Common myeloid progenitor, CD34-positive (primary cell): ENCODE measurements around the gene SLC15A1.
A peak's percentile ranks its signal among the peaks of the same experiment; 100 is the strongest.
"Not testable (repeated sequence)": the region's sequence is repeated elsewhere in the genome, so short reads cannot be mapped to it uniquely, and the experiment has no call there.

ENCODE experiments used
- CTCF ChIA-PET: fragments of 350-600 bp; sonication (Branson Sonifier 250); formaldehyde crosslinking; loops from one replicate; lab custom pipeline; 2021; ENCODE audit warnings: antibody characterized with exemption; lab: Charles Lee
- POLR2A ChIA-PET: fragments of 350-600 bp; sonication (Branson Sonifier 250); formaldehyde crosslinking; loops from one replicate; lab custom pipeline; 2021; ENCODE audit warnings: antibody characterized with exemption; lab: Charles Lee
- DNase-seq, 3 donors: peaks; one replicate each; pipeline versions ENCODE4 v3.0.0 to v3.0.0-alpha.2; 2013
- H3K27ac ChIP-seq, 2 experiments: 1 replicate in 1 of 2; 2 replicates in 1 of 2; pipeline ENCODE4 v1.7.0; 2013; ENCODE audit warnings: inconsistent platforms in 2 of 2, low read length in 2 of 2, mild to moderate bottlenecking in 2 of 2, low read depth in 1 of 2, moderate library complexity in 1 of 2; ENCODE audit not compliant: severe bottlenecking in 2 of 2, insufficient read depth in 1 of 2, poor library complexity in 1 of 2
- H3K27me3 ChIP-seq, 5 experiments: replicated peaks in 2 of 5; 1 replicate in 3 of 5; 2 replicates in 2 of 5; pipeline versions ENCODE4 v1.6.1 to v1.7.0; 2013; ENCODE audit warnings: low read length in 4 of 5, mild to moderate bottlenecking in 2 of 5, moderate library complexity in 2 of 5, inconsistent platforms in 1 of 5; ENCODE audit not compliant: insufficient read depth in 5 of 5, control insufficient read depth in 4 of 5
- H3K36me3 ChIP-seq, 4 experiments: 1 replicate in 2 of 4; 2 replicates in 2 of 4; pipeline versions ENCODE4 v1.6.1 to v1.7.0; 2013; ENCODE audit warnings: low read length in 3 of 4, control low read depth in 1 of 4, mild to moderate bottlenecking in 1 of 4; ENCODE audit not compliant: control insufficient read depth in 4 of 4, insufficient read depth in 4 of 4
- H3K4me1 ChIP-seq, 4 experiments: 1 replicate in 3 of 4; 2 replicates in 1 of 4; pipeline versions ENCODE4 v1.6.1 to v1.7.1; 2013; ENCODE audit warnings: low read length in 3 of 4, mild to moderate bottlenecking in 3 of 4, control low read depth in 1 of 4, inconsistent platforms in 1 of 4, moderate library complexity in 1 of 4; ENCODE audit not compliant: control insufficient read depth in 4 of 4, insufficient read depth in 4 of 4; ENCODE audit errors: control extremely low read depth in 1 of 4
- H3K4me3 ChIP-seq, 7 experiments: 1 replicate in 4 of 7; 2 replicates in 3 of 7; pipeline versions ENCODE4 v1.5.1 to v1.7.0; 2013; ENCODE audit warnings: mild to moderate bottlenecking in 7 of 7, low read length in 6 of 7, moderate library complexity in 6 of 7, inconsistent platforms in 2 of 7, low read depth in 2 of 7, control low read depth in 1 of 7; ENCODE audit not compliant: insufficient read depth in 4 of 7, control insufficient read depth in 1 of 7; ENCODE audit errors: extremely low read depth in 1 of 7
- H3K9me3 ChIP-seq, 5 experiments: 1 replicate in 4 of 5; 2 replicates in 1 of 5; pipeline versions ENCODE4 v1.6.1 to v1.7.1; 2013; ENCODE audit warnings: low read length in 4 of 5, mild to moderate bottlenecking in 2 of 5, inconsistent platforms in 1 of 5, low read depth in 1 of 5, moderate library complexity in 1 of 5; ENCODE audit not compliant: control insufficient read depth in 4 of 5, insufficient read depth in 2 of 5; ENCODE audit errors: control extremely low read depth in 1 of 5
- WGBS: methylation state at CpG from one replicate; pipeline ENCODE4 v1.1.5; 2013; ENCODE audit not compliant: insufficient coverage; 5-methylcytosine and 5-hydroxymethylcytosine counted together

The SLC15A1 gene

GRCh38 chr13:98754468-98754867 is 2.0 kb upstream of the SLC15A1 start:
- WGBS: 89% methylated on average over 3 of the region's 4 CpGs
- H3K27ac ChIP-seq, H3K4me1 ChIP-seq, CTCF ChIA-PET, POLR2A ChIA-PET, H3K36me3 ChIP-seq, DNase-seq, H3K9me3 ChIP-seq, H3K4me3 ChIP-seq: not testable (repeated sequence)
- H3K27me3 ChIP-seq: peaks cover 6 to 50% (median 28%) of the 10 kb centered on the region in 5 experiments

DNA sequence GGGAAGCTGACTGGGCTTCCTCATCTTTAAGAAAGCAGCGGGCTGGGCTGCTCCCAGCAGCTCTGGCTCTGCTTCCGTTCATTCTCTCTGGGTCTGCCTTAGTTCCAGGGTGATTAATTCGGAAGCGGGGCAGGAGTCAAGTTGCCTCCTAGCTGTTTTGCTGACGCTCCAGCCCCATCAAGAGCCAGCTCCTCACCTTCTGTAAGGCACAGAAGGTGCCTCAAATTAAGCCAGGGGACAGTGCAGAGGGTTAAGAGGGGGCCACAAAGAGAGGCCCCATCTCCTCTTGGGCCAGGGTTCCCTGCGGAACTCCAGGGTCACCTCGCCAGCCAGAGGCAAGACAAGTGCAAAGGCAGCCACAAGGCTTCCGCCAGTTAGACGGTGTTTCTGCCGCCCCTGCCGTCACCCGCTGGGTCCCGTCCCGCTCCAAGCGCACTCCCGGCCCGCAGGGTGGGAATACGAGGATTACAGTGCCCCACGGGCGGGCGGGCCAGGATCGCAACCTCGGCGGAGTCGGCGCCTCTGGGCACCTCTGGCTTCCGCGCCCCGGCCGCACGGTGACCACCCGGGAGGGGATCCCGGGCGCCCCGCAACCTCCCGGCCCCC is 508 bp downstream of the SLC15A1 start:
- ChIA-PET POLR2A (interaction anchor here (0.6 kb wide), 1 partner anchor 893 kb away, joined by 3 read pairs; no protein-coding TSS in a partner anchor), CTCF (no interaction called here)
- Histone ChIP-seq H3K27me3 (peaks cover 8 to 61% (median 28%) of the 10 kb centered on the region in 5 experiments), H3K4me3 (peak overlapping the region in 4 of 7 experiments; percentile 24 to 52 (median 44)), H3K4me1 (peaks cover 0 to 9% (median 6%) of the 10 kb centered on the region in 4 experiments), H3K36me3 (no peaks in the 10 kb centered on the region), H3K27ac (no peak overlapping the region), H3K9me3 (peaks cover 0 to 10% (median 2%) of the 10 kb centered on the region in 5 experiments)
- WGBS: 2% methylated on average over 36 of the region's 36 CpGs
- DNase-seq: peak in 2 of 3 donors; percentile 13

- peaks cover 8 to 61% (median 28%) of the 10 kb centered on the region in 5 experiments for H3K27me3 ChIP-seq
- no peak overlapping the region for H3K27ac ChIP-seq
- 33% methylated on average over 6 of the region's 8 CpGs for WGBS
- no peaks in the 10 kb centered on the region for H3K36me3 ChIP-seq
- ChIA-PET POLR2A (no interaction called here), CTCF (no interaction called here)
- DNase-seq: peak in 2 of 3 donors; percentile 25 to 34
- H3K9me3 ChIP-seq: peaks cover 0 to 10% (median 2%) of the 10 kb centered on the region in 5 experiments
- peak overlapping the region in 1 of 7 experiments; percentile 7 for H3K4me3 ChIP-seq
- H3K4me1 ChIP-seq: peaks cover 0 to 9% (median 6%) of the 10 kb centered on the region in 4 experiments
These were observed 1.1 kb downstream of the SLC15A1 start for GRCh38 chr13:98751367-98751782.

- peaks cover 0 to 8% (median 1%) of the 10 kb centered on the region in 5 experiments for H3K9me3 ChIP-seq
- CTCF ChIA-PET: no interaction called here
- WGBS: 50% methylated on average over 1 of the region's 3 CpGs
- H3K4me3 ChIP-seq: no peak overlapping the region
- POLR2A ChIA-PET: no interaction called here
- no peaks in the 10 kb centered on the region for H3K36me3 ChIP-seq
- H3K27me3 ChIP-seq: peaks cover 8 to 51% (median 19%) of the 10 kb centered on the region in 5 experiments
- DNase-seq: no peak
- peaks cover 0 to 9% (median 6%) of the 10 kb centered on the region in 4 experiments for H3K4me1 ChIP-seq
- no peak overlapping the region for H3K27ac ChIP-seq
These were observed 3.0 kb downstream of the SLC15A1 start for GRCh38 chr13:98749501-98749900.

DNA sequence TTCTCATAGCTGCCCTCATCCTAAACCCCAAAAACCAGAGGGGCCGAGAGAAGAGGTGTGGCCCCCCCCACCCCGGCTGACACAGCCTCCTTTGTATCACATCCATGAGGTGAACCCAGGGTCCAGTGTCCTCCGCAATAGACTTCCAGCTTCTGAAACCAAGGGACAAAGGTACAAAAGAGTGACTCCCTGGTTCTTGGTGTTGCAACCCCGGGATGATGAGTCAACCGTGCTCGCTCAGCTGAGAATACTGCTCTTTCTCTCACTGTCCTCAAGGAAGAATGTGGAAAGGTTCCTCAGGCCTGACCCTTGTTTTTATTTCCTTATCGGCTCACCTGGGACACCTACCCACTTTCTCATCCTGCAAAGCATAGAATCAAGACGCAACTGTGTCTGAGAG is 5.5 kb downstream of the SLC15A1 start:
- DNase-seq: no peak
- ChIA-PET CTCF (interaction anchor here (0.9 kb wide), 1 partner anchor 10 kb away, joined by 3 read pairs; no protein-coding TSS in a partner anchor), POLR2A (no interaction called here)
- Histone ChIP-seq H3K4me3 (no peak overlapping the region), H3K36me3 (no peaks in the 10 kb centered on the region), H3K27me3 (peaks cover 3 to 37% (median 12%) of the 10 kb centered on the region in 5 experiments), H3K9me3 (no peaks in the 10 kb centered on the region), H3K27ac (no peak overlapping the region), H3K4me1 (peaks cover 0 to 2% (median 0%) of the 10 kb centered on the region in 4 experiments)
- 100% methylated on average over 7 of the region's 8 CpGs for WGBS

- no peaks in the 10 kb centered on the region for H3K36me3 ChIP-seq
- H3K27me3 ChIP-seq: peaks cover 0 to 6% (median 2%) of the 10 kb centered on the region in 5 experiments
- DNase-seq: no peak
- no peaks in the 10 kb centered on the region for H3K4me1 ChIP-seq
- no peak overlapping the region for H3K4me3 ChIP-seq
- H3K9me3 ChIP-seq: peaks cover 0 to 8% (median 3%) of the 10 kb centered on the region in 5 experiments
- CTCF ChIA-PET: interaction anchor here (0.6 kb wide), 1 partner anchor 934 kb away, joined by 3 read pairs; no protein-coding TSS in a partner anchor
- POLR2A ChIA-PET: no interaction called here
- no peak overlapping the region for H3K27ac ChIP-seq
- 100% methylated on average over 2 of the region's 2 CpGs for WGBS
These were observed 9.1 kb downstream of the SLC15A1 start for GRCh38 chr13:98743377-98743776.

GRCh38 chr13:98742961-98743360 is 9.5 kb downstream of the SLC15A1 start:
- no peak overlapping the region for H3K27ac ChIP-seq
- no peak for DNase-seq
- peaks cover 0 to 4% (median 2%) of the 10 kb centered on the region in 5 experiments for H3K27me3 ChIP-seq
- H3K4me1 ChIP-seq: no peaks in the 10 kb centered on the region
- H3K9me3 ChIP-seq: peaks cover 0 to 11% (median 3%) of the 10 kb centered on the region in 5 experiments
- CTCF ChIA-PET: no interaction called here
- WGBS: 96% methylated on average over 5 of the region's 5 CpGs
- POLR2A ChIA-PET: no interaction called here
- H3K4me3 ChIP-seq: no peak overlapping the region
- H3K36me3 ChIP-seq: no peaks in the 10 kb centered on the region
